Activated CD8-positive, alpha-beta memory T cell treated with anti-CD3 and anti-CD28 coated beads, Interleukin-2, amount 50 U/mL, for 48 hours (primary cell): ENCODE measurements around the gene GLUD2.
"Not testable (repeated sequence)": the region's sequence is repeated elsewhere in the genome, so short reads cannot be mapped to it uniquely, and the experiment has no call there.

Source experiments
- DNase-seq: peaks from one replicate; pipeline ENCODE4 v3.0.0-alpha.2; 2020

The GLUD2 gene

GRCh38 chrX:121047441-121048419 is at the start of gene GLUD2:
GLUD2 (plus strand) TSS chrX:121047610; CDS start chrX:121047685, 75 bp downstream.
- DNase-seq = peak; percentile 41

DNA sequence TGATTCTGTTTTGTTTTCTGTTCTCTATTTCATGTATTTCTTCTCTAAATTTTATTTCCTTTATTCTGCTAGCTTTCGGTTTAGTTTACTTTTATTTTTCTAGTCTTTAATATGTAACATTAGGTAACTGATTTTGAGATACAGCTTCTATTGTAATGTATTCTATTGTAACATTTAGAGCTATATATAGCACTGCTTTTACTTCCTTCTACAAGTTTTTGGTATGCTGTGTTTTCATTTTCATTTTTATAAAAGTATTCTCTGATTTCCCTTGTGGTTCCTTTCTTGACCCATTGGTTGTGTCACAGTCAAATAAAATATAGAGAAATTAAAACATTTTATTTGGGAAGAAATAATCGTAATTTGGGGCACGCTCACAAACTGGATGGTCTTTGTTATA is 48.0 kb upstream of the GLUD2 start:
- no peak for DNase-seq

DNA sequence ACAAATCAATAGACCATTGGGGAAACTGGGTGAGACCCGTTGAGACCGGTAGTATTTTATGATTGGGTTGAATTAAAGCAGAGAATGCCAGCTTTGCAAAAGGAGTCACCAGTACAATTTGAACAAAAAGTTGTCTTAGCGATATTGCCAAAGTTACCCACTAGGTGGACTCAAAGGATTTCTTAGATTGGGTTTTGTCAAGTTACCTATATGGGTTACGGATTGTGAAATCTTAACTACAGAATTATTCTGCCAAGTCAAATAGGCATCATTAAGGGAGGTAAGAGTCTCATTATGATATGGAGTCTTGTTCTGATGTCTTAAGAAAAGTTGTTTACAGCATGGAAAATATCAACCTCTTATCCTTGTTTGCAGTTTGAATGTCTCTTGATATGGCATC is 46.8 kb upstream of the GLUD2 start:
- no peak for DNase-seq

DNA sequence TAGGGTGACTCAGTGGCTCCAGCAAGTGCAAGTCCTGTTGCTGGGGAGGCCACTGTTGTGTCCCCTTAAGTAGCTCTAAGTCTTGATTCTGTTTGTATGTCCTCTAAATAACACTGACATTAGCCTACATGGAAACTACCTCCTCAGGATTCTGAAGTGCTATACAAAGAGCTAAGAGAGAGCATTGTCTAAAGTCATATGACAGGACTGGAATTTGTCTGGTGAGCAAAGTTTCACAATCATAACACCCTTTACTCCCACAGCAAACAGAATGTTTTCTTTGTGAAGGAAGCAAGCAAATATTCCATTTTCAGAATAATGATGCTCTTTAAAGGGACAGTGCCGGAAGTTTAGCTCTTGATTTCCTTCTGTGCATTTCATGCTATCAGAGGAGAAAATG is 38.5 kb upstream of the GLUD2 start:
- no peak for DNase-seq

DNA sequence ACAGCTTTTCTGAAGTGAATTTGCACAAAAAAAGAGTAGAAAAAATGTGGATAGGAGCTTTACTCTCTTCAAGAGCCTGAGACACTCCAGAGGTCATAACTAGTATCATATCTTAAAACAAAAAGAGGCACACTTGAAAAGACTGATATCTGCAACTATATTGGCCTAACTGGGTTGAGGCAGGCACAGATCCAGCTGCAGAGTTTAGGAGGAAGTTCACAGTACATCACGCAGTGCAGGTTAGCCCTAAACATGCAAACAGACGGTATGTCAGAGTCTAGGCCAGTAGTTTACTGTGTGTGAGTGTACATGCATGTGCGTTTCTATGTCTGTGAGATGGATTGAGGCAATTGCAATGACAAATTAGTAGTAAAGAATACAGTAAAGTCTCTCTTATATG is 37.6 kb upstream of the GLUD2 start:
- no peak for DNase-seq

DNA sequence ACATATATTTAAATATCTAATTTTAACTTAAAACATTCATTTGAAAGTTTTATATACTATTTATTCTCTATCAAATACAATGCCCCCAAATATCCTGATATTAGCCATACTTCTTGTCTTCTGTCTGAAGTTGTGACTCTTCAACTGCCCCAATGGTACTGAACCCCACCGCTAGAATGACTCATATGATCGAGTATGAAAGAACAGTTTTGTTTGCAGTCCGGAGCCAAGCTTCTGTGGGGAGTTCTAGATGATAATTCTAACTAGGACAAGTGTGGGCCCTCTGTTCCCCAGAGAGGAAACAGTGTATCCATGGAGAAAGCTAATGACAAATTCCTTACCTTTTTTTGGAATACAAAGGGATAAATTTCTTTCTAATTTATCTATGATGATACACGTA is 37.2 kb upstream of the GLUD2 start:
- no peak for DNase-seq

DNA sequence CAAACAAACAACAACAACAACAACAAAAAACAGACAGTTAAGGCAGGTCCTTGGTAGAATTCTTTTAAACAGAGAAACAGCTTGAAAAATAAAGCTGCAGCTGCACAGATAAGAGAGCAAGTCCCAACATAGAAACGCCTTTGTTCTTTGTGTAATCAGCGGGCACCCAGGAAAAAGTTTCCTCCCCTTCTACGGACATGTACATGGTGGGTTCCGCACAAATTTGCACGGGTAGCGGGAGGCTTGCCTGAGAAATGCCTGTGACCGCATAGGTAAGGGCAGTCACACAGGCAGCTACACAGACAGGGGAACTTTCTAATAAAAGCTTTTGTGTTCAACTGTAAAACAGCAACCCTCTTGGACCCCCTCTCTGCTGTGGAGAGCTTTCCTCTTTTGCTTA is 36.2 kb upstream of the GLUD2 start:
- DNase-seq = no peak

GRCh38 chrX:121013897-121014455 is 33.4 kb upstream of the GLUD2 start:
- no peak for DNase-seq

- DNase-seq = no peak
These were observed 32.6 kb upstream of the GLUD2 start for GRCh38 chrX:121014826-121015225.

DNA sequence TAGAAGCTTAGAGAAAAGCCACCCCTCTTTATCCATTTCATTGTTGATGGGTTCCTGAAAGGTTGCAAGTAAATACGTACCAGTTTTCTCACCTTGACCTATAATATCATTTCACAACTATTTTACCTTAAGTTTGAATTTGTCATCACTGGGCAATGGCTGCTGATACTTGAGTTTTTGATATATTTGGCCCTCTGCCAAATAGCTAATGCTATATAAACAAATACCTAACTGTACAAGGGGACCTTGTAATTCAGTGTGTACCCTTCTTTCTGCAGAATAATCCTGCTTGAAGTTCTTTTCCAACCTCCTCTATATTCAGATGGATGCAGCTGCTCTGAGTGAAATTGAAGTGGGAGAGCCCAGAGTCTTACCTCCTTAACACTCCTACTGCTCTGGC is 19.0 kb upstream of the GLUD2 start:
- DNase-seq = no peak

- DNase-seq = no peak
These were observed 17.3 kb upstream of the GLUD2 start for GRCh38 chrX:121030083-121030482.

DNA sequence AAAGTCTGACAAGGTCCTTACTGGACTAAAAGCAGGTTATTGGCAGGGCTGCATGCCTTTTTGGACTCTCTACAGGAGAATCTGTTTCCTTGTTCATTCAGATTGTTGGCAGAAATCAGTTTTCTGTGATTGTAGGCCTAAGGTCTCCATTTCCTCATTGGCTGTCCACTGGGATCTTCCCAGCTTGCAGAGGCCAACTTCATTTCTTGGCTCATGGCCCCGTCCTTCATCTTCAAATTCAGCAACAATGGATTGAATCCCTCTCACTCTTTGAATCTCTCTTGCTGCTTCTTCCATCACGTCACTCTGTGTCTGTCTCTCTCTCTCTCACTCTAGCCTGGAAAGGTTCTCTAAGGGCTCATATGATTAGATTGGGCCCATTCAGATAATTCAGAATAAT is 14.9 kb upstream of the GLUD2 start:
- DNase-seq = no peak

- DNase-seq = no peak
These were observed 11.3 kb upstream of the GLUD2 start for GRCh38 chrX:121036137-121036536.

DNA sequence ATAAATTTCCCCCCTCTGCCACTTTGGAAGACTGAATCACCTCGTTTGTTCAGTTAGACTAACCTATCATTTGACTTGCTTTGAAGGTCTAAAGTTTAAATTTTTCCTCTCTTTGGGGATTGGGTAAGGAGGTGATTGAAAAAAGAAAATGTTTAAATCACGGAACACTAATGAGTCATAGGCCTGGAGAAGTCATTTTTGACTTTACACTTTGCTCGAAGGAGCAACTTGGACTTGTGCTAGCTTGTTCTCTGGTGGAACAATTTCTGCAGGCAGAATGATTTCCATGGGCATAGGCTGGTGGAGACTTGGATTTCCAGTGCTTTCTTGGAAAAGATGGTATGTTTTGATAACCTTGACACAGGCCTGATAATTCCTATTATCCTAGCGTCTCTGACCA is 10.5 kb upstream of the GLUD2 start:
- DNase-seq = no peak

GRCh38 chrX:121050781-121051180 is 3.4 kb downstream of the GLUD2 start:
- no peak for DNase-seq

GRCh38 chrX:121052122-121052521 is 4.7 kb downstream of the GLUD2 start:
- DNase-seq = no peak

DNA sequence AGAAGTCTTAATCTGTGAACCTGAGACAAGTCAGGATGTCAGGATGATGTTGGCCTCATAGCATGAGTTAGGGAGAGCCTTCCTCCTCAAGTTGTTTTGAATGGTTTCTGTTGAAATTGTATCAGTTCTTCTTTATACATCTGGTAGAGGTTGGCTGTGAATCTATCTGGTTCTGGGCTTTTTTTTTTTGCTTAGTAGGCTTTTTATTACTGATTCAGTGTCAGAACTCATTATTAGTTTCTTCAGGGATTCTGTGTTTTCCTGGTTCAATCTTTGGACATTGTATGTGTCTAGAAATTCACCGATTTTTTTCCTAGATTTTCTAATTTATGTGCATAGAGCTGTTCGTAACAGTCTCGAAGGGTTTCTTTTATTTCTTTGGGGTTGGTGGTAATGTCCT is 14.9 kb downstream of the GLUD2 start:
- DNase-seq = no peak

DNA sequence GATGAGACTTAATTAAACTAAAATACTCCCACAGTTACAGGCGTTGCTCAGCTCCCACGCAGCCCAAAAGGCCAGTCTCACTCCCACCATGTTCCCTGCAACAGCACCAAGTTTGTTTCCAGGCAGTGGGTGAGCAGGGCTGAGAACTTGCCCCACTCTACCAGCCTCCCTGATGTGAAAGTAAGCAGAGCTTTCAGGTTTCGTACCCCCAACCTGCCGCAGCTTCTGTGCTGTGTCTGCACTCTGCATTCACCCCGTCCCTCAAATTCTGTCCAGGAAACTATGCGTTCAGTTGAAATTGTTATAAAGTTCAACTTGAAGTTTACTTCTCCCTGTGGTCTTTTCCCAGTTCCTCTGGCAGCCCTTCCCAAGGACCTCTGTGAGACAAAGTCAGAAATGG is 17.2 kb downstream of the GLUD2 start:
- DNase-seq = no peak

- not testable (repeated sequence) for DNase-seq
These were observed 36.8 kb downstream of the GLUD2 start for GRCh38 chrX:121084247-121084646.

DNA sequence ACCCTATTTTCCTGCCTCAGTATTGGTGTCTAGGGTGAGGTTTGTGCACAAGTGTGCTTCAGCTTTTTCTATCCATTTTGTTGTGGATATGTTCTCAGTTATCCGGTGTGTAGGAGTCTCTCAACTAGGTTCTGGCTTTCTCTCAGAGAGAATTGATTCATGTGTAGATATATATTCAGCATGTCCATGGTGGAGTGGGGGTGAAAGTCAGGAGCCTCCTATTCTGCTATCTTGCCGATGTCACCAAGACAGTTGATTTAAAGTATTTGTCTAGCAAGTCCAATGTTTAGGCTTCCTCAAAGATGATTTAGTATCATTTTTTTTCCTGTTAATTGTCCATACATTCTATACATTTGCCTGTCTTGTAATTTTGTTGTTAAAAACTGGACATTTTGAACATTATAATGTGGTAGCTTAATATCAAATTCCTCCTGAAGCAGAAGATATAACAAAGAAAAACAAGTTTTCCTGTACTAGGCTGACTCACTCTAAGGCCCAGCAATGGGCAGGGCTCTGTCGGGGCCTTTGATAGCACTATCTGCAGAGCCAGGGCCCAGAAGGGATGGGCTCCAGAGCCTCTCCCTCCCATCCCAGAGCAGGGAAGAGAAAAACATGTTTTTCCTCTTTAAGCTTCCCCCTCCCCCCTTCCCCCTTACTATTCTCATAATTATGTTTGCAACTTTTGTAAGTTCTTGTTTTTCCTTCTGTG is 37.6 kb downstream of the GLUD2 start:
- DNase-seq = no peak

- no peak for DNase-seq
These were observed 38.2 kb downstream of the GLUD2 start for GRCh38 chrX:121085612-121086010.

- DNase-seq = no peak
These were observed 45.6 kb downstream of the GLUD2 start for GRCh38 chrX:121093011-121093410.
